HCT116 (cell line): ENCODE measurements around the gene STAT4. TPM values are rescaled to one million over a fixed set of nuclear protein-coding genes. Genes with fewer than 3 reads are reported as not detected.

Experiments
- ATAC-seq: fragments of 200-7000 bp; cut with Tn5 transposase; 2 replicates; pipeline ENCODE4 v1.9.1; 2020; ENCODE audit warnings: mild to moderate bottlenecking, moderate library complexity
- BruUV-seq: library from RNA; stranded (reverse); fragments of 400-500 nt; replicated peaks from 2 replicates; lab custom pipeline; 2021; lab: Mats Ljungman, UMichigan
- CTCF ChIA-PET: fragments of 300-600 bp; sonication (Branson Sonifier 250); formaldehyde crosslinking; loops from one replicate; lab custom pipeline; 2021; ENCODE audit warnings: antibody characterized with exemption; lab: Charles Lee
- POLR2A ChIA-PET: fragments of 300-600, 350-600 bp; sonication (Branson Sonifier 250); formaldehyde crosslinking; loops from one replicate; lab custom pipeline; 2021; ENCODE audit warnings: antibody characterized with exemption; lab: Charles Lee
- RAD21 ChIA-PET, 2 experiments: fragments of 300-600 bp; sonication (Branson Sonifier 250); formaldehyde crosslinking; loops; one replicate each; lab custom pipeline; 2023; ENCODE audit warnings: low total read pairs in 2 of 2; ENCODE audit not compliant: uncharacterized antibody in 2 of 2, unreplicated experiment in 2 of 2, low non-redundant PET in 1 of 2; lab: Charles Lee
- DNase-seq: peaks from one replicate; pipeline ENCODE4 v3.0.0-alpha.2; 2010; ENCODE audit warnings: low read depth, low spot score
- H2AFZ ChIP-seq: fragments of 200-600 bp; shearing (Covaris generic), sonication (generic); 2 replicates; pipeline ENCODE4 v1.6.1; 2017; ENCODE audit warnings: low read depth, mixed run types, mixed read lengths, antibody characterized with exemption, low read length; ENCODE audit not compliant: poor library complexity, severe bottlenecking
- H3K27ac ChIP-seq: 2 replicates; pipeline ENCODE4 v1.5.1; 2012; ENCODE audit warnings: low read depth, low read length
- H3K27me3 ChIP-seq: fragments of 200-600 bp; sonication (generic); 2 replicates; pipeline ENCODE4 v1.6.1; 2016; ENCODE audit warnings: mixed run types, low read length, mixed read lengths; ENCODE audit not compliant: insufficient read depth
- H3K36me3 ChIP-seq, 2 experiments: fragments of 200-500 bp in 1 of 2; fragments of 200-600 bp in 1 of 2; sonication (Bioruptor generic) in 1 of 2; sonication (generic) in 1 of 2; 2 replicates each; pipeline versions ENCODE4 v1.5.1 to v1.6.1; 2014 to 2016; ENCODE audit warnings: low read length in 2 of 2, inconsistent platforms in 1 of 2, mixed read lengths in 1 of 2, mixed run types in 1 of 2; ENCODE audit not compliant: insufficient read depth in 2 of 2, control insufficient read depth in 1 of 2
- H3K4me1 ChIP-seq, 2 experiments: fragments of 200-600 bp in 1 of 2; sonication (generic) in 1 of 2; 2 replicates each; pipeline versions ENCODE4 v1.5.1 to v1.6.1; 2012 to 2017; ENCODE audit warnings: low read length in 2 of 2, inconsistent platforms in 1 of 2, mild to moderate bottlenecking in 1 of 2, mixed read lengths in 1 of 2, mixed run types in 1 of 2, moderate library complexity in 1 of 2; ENCODE audit not compliant: insufficient read depth in 2 of 2, control insufficient read depth in 1 of 2
- H3K4me2 ChIP-seq: fragments of 200-600 bp; sonication (generic); 2 replicates; pipeline ENCODE4 v1.6.1; 2017; ENCODE audit warnings: mixed run types, low read length, mixed read lengths
- H3K4me3 ChIP-seq, 2 experiments: fragments of 200-600 bp in 1 of 2; sonication (generic) in 1 of 2; replicated peaks in 1 of 2; 2 replicates each; pipeline ENCODE4 v1.5.1; 2011 to 2016; ENCODE audit warnings: low read length in 2 of 2, control low read depth in 1 of 2, low read depth in 1 of 2, mild to moderate bottlenecking in 1 of 2, mixed read lengths in 1 of 2, mixed run types in 1 of 2
- H3K79me2 ChIP-seq: fragments of 200-600 bp; sonication (generic); 2 replicates; pipeline ENCODE4 v1.6.1; 2017; ENCODE audit warnings: mild to moderate bottlenecking, mixed run types, low read length, moderate library complexity, mixed read lengths; ENCODE audit not compliant: insufficient read depth
- H3K9ac ChIP-seq: fragments of 200-600 bp; sonication (generic); 2 replicates; pipeline ENCODE4 v1.6.1; 2016; ENCODE audit warnings: low read length, mixed read lengths
- H3K9me2 ChIP-seq: fragments of 200-600 bp; sonication (generic), shearing (Covaris generic); 2 replicates; pipeline ENCODE4 v1.6.1; 2017; ENCODE audit warnings: mixed run types, mild to moderate bottlenecking, moderate library complexity; ENCODE audit not compliant: insufficient read depth
- H3K9me3 ChIP-seq, 2 experiments: fragments of 200-500 bp in 1 of 2; fragments of 200-600 bp in 1 of 2; sonication (Bioruptor generic) in 1 of 2; sonication (generic) in 1 of 2; 2 replicates each; pipeline ENCODE4 v1.6.1; 2014 to 2017; ENCODE audit warnings: low read length in 2 of 2, mixed read lengths in 2 of 2, inconsistent platforms in 1 of 2, low read depth in 1 of 2, mild to moderate bottlenecking in 1 of 2, mixed run types in 1 of 2, moderate library complexity in 1 of 2; ENCODE audit not compliant: control insufficient read depth in 1 of 2, insufficient read depth in 1 of 2
- H4K20me1 ChIP-seq: fragments of 200-600 bp; sonication (generic), shearing (Covaris generic); 2 replicates; pipeline ENCODE4 v1.6.1; 2017; ENCODE audit warnings: mixed run types, mild to moderate bottlenecking, moderate library complexity; ENCODE audit not compliant: insufficient read depth
- ATF3 ChIP-seq: IDR thresholded peaks from 2 replicates; pipeline ENCODE4 v1.6.1; 2012
- CEBPB ChIP-seq: IDR thresholded peaks from 2 replicates; pipeline ENCODE4 v1.6.1; 2012; ENCODE audit warnings: low read depth
- CTCF ChIP-seq, 3 experiments: fragments of 200-600 bp in 1 of 3; sonication (generic) in 1 of 3; IDR thresholded peaks in 2 of 3; conservative IDR thresholded peaks in 1 of 3; 2 replicates each; pipeline ENCODE4 v1.5.1; 2012 to 2017; ENCODE audit warnings: low read depth in 2 of 3, low read length in 2 of 3, antibody characterized with exemption in 1 of 3, borderline replicate concordance in 1 of 3, control low read depth in 1 of 3, mild to moderate bottlenecking in 1 of 3, mixed read lengths in 1 of 3, mixed run types in 1 of 3, moderate library complexity in 1 of 3; ENCODE audit not compliant: insufficient read depth in 1 of 3
- EGR1 ChIP-seq: IDR thresholded peaks from 2 replicates; pipeline ENCODE4 v1.6.1; 2012; ENCODE audit warnings: low read depth
- EZH2 ChIP-seq: fragments of 200-600 bp; sonication (generic); IDR thresholded peaks from 2 replicates; pipeline ENCODE4 v1.6.1; 2017; ENCODE audit warnings: antibody characterized with exemption, mixed run types
- EZH2phosphoT487 ChIP-seq: fragments of 200-600 bp; IDR thresholded peaks from 2 replicates; pipeline ENCODE4 v1.6.1; 2018; ENCODE audit warnings: antibody characterized with exemption, borderline replicate concordance
- FOSL1 ChIP-seq: IDR thresholded peaks from 2 replicates; pipeline ENCODE4 v1.6.1; 2012; ENCODE audit warnings: low read depth
- JUND ChIP-seq: IDR thresholded peaks from 2 replicates; pipeline ENCODE4 v1.6.1; 2012
- MAX ChIP-seq: IDR thresholded peaks from 2 replicates; pipeline ENCODE4 v1.6.1; 2012
- POLR2AphosphoS5 ChIP-seq: IDR thresholded peaks from 2 replicates; pipeline ENCODE4 v1.6.1; 2011; ENCODE audit warnings: mild to moderate bottlenecking, low read depth, low read length, moderate library complexity
- SIN3A ChIP-seq: IDR thresholded peaks from 2 replicates; pipeline ENCODE4 v1.6.1; 2012; ENCODE audit warnings: low read depth
- SP1 ChIP-seq: IDR thresholded peaks from 2 replicates; pipeline ENCODE4 v1.6.1; 2012; ENCODE audit warnings: low read depth
- SRF ChIP-seq: IDR thresholded peaks from 2 replicates; pipeline ENCODE4 v1.6.1; 2012; ENCODE audit warnings: low read depth
- YY1 ChIP-seq: IDR thresholded peaks from 2 replicates; pipeline ENCODE4 v1.6.1; 2011; ENCODE audit warnings: low read length, low read depth, moderate library complexity, mild to moderate bottlenecking; ENCODE audit not compliant: insufficient replicate concordance; ENCODE audit errors: extremely low read depth
- ZBTB33 ChIP-seq: IDR thresholded peaks from 2 replicates; pipeline ENCODE4 v1.6.1; 2011; ENCODE audit warnings: mild to moderate bottlenecking, low read length, moderate library complexity; ENCODE audit not compliant: insufficient replicate concordance; ENCODE audit errors: extremely low read depth
- ZFX ChIP-seq: fragments of 450-650 bp; IDR thresholded peaks from 2 replicates; pipeline ENCODE4 v1.6.1; 2017
- intact Hi-C: fragments of 100-400 bp; cut with micrococcal nuclease; formaldehyde crosslinking; loops from 2 replicates; pipeline ENCODE4 v1.10.0; 2022
- total RNA-seq: library from RNA; stranded (reverse); gene quantifications from one replicate; pipeline ENCODE4 v1.2.1, GENCODE V29; 2021; ENCODE audit not compliant: unreplicated experiment

The STAT4 gene
- total RNA-seq, 1 experiment from 2014 or later: 2.0 TPM

GRCh38 chr2:191197096-191197495, 46.3 kb upstream of the STAT4 start:
- intact Hi-C loops: no loop called here
- no peak overlapping the region for H3K4me3 ChIP-seq
- RAD21 ChIA-PET: no interaction called here
- CTCF ChIA-PET: no interaction called here
- H3K36me3 ChIP-seq: no peaks in the 10 kb centered on the region
- no peak for TF ChIP-seq EZH2
- no peak for TF ChIP-seq JUND
- no peak for TF ChIP-seq CEBPB
- no peak for TF ChIP-seq ZFX
- TF ChIP-seq EZH2phosphoT487: no peak
- no peak for TF ChIP-seq ZBTB33
- no peak for TF ChIP-seq SIN3A
- no peak for TF ChIP-seq CTCF (IDR thresholded peaks at IDR 0.05 in 2 of 3, conservative IDR thresholded peaks at IDR 0.05 in 1 of 3; ENCODE audit: borderline replicate concordance in 1 of 3, insufficient read depth in 1 of 3, low read depth in 2 of 3, low read length in 2 of 3)
- no peak for TF ChIP-seq EGR1
- no peak for TF ChIP-seq SP1
- no peak for TF ChIP-seq MAX
- TF ChIP-seq FOSL1: no peak
- TF ChIP-seq SRF: no peak
- no peak for TF ChIP-seq ATF3
- no peak for TF ChIP-seq POLR2AphosphoS5
- TF ChIP-seq YY1: no peak
- TF ChIP-seq, all 23 proteins: peak for 0
- no peak overlapping the region for H3K27ac ChIP-seq
- no TSS peak for BruUV-seq
- H3K4me1 ChIP-seq: no peaks in the 10 kb centered on the region
- DNase-seq (no peak), ATAC-seq (no peak)
- no peaks in the 10 kb centered on the region for H3K79me2 ChIP-seq
- H3K4me2 ChIP-seq: no peak overlapping the region
- no peaks in the 10 kb centered on the region for H3K9me3 ChIP-seq
- no peak overlapping the region for H2AFZ ChIP-seq
- no peaks in the 10 kb centered on the region for H4K20me1 ChIP-seq
- POLR2A ChIA-PET: no interaction called here
- H3K9me2 ChIP-seq: no peaks in the 10 kb centered on the region
- no peaks in the 10 kb centered on the region for H3K27me3 ChIP-seq
- H3K9ac ChIP-seq: no peak overlapping the region
